HG03439 (cell line): ENCODE data around the gene CCDC154.
"Not testable (repeated sequence)": the region's sequence is repeated elsewhere in the genome, so short reads cannot be mapped to it uniquely, and the experiment has no call there.

ENCODE experiments used
- ATAC-seq: cut with Tn5 transposase; IDR thresholded peaks from one replicate; pipeline ENCODE4 v1.9.1; 2021; ENCODE audit warnings: mild to moderate bottlenecking, moderate library complexity; ENCODE audit not compliant: unreplicated experiment

The CCDC154 gene, protein sequence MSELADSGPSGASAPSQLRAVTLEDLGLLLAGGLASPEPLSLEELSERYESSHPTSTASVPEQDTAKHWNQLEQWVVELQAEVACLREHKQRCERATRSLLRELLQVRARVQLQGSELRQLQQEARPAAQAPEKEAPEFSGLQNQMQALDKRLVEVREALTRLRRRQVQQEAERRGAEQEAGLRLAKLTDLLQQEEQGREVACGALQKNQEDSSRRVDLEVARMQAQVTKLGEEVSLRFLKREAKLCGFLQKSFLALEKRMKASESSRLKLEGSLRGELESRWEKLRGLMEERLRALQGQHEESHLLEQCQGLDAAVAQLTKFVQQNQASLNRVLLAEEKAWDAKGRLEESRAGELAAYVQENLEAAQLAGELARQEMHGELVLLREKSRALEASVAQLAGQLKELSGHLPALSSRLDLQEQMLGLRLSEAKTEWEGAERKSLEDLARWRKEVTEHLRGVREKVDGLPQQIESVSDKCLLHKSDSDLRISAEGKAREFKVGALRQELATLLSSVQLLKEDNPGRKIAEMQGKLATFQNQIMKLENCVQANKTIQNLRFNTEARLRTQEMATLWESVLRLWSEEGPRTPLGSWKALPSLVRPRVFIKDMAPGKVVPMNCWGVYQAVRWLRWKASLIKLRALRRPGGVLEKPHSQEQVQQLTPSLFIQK

DNA sequence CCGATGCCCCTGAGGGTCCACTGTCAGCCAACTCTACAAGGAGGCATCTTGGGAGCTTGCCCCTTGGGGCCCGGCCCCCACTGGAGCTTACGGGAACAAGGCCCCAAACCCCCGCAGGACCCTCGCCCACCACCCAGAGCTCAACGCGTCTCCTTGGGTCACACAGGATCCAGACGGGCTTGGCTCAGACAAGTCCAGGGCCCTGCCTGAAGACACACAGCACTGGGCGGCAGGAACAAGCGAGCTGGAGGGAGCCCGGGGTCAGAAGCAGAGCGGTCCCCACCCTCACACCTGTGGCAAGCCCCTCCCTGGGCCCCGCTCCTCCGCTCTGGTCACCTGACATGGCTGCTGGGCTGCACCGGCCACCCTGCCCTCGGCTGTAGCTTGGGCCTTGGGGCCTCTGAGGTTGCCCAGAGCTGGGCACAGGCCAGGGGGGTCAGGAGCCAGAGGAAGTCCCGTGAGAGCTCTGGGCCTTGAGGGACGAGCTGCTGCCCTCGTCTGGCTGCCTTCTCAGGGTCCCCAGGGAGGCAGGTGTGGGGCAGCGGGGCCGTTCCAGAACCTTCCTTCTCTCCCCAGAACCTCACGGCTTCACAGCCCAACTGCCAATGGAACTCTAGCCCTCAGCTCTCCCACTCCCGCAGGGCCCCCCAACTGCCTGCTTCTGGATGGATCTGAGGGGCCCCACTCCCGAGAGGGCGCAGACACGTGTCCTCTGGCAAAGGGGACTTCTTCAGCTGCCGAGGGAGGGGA, at the start of gene CCDC154:
Gene CCDC154, minus strand, starts transcription at position 577 of the 750 bp plus-strand sequence. Its CDS starts 234 bp downstream, at position 343.
- no peak for ATAC-seq

DNA sequence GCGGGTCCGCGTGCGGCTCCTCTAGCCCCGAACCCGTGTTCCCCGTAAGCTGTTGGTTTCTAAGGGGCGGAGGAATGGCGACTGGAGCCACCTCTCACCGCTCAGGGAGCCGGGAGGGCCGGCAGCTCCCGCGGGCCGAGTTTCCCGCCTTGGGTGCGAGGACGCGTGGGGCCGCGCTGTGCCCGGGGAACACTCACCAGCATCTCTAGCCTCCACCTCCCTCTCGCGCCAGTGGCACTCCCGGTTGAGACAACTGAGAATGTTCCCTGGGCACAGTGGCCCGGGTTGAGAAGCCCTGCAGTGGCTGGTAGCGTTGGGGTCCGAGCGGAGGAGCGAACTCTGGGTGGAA, 49.4 kb upstream of the CCDC154 start:
- ATAC-seq = no peak

DNA sequence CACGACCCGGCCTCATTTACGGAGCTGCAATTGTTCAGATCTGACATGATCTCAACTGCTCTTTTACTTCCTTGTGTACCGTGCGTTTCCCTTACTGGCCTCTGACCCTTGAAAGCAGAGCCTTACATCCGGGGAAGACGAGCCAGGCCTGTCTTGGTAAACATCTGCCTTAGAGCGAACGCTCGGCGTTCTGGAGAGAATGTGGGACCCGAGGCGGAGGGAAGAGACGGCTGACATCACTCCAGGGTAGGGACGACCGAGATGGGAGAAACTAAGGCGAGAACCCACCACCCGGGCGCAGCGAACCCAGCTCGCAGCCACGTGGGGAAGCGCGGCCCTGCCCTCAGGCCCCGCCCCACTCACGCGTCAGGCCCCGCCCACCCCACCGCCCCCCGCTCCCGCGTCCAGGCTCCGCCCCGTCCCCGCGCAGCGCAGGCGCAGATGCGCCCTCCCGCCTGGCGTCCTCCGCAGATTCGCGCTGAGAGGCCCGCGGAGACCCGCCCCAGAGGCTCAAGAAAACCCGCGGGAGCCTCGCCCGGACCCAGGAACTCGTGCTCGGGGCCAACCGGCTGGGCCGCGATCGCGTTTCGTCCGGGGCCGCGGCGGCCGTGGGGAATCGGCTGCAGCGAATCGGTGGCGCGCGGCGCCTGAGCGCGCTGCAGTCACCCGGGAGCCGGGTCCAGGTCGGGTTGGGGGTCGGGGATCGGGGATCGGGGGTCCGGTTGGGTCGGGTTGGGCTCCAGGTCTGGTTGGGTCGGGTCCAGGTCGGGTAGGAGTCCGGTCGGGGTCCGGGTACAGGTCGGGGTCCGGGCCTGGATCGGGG, 48.8 kb upstream of the CCDC154 start, which contains the start of gene TELO2:
Gene TELO2, plus strand, starts transcription at position 438 of the 823 bp plus-strand sequence. CDS start 922 bp downstream, outside the sequence.
- ATAC-seq = peak; percentile 69

DNA sequence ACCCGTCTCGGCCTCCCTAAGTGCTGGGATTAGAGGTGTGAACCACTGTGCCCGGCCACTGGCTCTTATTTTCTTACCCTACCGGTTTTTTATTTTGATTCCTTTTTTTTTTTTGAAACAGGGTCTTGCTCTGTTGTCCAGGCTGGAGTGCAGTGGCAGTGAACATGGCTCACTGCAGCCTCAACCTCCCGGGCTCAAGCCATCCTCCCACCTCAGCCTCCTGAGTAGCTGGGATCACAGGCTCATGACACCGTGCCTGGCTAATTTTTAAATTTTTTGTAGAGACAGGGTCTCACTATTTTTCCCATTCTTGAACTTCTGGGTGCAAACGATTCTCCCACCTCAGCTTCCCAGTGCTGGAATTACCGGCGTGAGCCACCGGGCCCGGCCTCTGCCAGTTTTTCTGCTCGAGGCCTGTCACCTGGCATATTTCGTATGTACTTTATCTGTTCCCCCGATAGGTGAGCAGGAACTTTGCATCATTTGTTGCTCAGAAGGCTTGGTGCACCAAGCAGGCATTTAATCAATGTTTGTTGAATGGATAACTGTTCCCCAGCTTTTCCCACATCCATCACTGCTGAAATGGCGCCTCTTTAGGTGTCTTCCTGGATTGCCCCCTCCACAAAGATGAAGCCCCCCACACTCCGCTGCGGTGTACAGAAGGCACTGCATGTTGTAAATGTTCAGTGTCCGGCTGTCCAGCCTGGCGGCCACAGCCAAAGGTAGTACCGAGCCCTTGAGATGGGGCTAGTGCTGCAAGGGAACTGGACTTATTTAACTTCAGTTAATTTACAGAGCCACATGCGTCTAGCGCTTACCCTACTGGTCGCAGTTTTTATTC, 47.9 kb upstream of the CCDC154 start:
- ATAC-seq = no peak

DNA sequence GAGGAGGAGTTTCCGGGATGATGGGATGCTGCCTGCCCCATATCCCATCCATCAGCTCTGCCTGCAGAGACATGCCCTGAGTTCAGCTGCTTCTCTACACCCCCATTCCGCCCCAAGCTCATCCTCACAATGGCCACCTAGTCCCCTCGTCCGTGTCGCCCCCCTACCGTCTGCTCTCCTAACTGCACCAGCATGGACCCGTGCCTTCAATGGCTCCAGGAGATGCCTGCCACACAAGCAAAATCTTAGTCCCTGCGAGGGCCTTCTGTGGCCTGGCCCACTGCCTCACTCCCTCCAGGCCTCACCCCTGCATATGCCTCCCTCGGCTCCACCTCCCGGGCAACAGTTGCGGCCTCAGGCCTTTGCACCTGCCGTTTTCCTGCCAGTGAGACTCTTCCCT, 47.0 kb upstream of the CCDC154 start:
- ATAC-seq = no peak

DNA sequence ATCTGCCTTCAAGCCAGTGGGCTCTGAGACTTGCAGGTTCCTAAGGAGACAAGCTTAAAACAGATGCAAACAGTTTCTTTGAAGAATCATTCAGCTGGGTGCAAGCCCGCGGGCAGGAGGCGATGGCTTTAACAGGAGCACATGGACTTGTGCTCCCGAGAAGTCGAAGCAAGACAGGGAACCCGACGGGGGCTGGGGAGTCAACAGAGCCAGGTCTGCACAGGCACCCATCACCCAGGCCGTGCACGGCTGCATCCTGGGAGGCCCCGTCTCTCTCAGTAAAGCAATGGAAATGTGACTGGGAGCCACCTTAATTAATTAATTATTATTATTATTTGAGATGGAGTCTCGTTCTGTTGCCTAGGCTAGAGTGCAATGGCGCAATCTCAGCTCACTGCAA, 44.7 kb upstream of the CCDC154 start:
- ATAC-seq = no peak

DNA sequence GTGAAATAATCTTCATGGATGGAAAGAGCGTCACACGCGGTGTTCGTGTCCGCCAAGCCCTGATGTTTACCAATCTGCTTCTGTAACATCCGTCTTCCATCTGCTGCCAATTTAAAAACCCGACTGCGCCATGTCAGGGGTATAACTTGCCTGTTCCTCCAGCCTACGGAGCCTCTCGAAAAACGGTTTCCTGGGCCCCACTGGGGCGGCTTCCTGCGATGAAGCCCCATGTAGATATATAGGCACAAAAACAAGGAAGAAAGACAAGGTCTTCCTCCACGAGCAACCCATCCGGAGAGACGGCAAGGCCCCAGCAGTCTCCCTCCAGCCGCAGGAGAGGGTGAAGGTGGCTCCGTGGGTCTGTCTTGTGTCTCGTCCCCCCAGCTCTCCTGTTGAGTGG, 44.3 kb upstream of the CCDC154 start, which contains the start of gene PTX4:
Gene PTX4, minus strand, starts transcription at position 326 of the 400 bp plus-strand sequence. Its CDS starts 35 bp downstream, at position 291.
- no peak for ATAC-seq

DNA sequence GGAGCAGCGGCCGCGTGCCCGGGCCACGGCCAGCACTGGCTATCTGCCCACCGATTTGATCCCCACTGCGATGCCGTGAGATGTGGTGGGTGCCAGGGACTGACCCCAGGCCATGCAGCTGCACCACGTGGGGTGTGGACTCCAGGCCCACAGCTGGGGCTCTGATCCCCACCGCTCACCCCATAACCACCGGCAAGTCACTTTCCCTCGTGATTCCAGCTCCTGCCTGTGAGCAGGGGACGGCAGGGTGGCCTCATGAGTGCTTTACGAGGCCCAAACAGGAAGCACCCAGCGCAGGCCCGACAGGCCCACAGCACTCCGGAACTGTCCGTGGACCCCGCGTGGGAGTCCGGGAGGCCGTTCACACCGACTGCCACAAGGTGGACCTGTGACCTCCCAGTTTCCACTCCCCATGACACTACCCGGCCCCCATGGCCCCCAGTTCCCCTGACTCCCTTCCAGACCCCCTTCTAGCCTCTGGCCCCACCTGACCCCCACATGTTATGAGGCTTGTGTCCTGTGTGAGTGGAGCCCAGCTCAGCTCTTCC, 43.8 kb upstream of the CCDC154 start:
- ATAC-seq = no peak

DNA sequence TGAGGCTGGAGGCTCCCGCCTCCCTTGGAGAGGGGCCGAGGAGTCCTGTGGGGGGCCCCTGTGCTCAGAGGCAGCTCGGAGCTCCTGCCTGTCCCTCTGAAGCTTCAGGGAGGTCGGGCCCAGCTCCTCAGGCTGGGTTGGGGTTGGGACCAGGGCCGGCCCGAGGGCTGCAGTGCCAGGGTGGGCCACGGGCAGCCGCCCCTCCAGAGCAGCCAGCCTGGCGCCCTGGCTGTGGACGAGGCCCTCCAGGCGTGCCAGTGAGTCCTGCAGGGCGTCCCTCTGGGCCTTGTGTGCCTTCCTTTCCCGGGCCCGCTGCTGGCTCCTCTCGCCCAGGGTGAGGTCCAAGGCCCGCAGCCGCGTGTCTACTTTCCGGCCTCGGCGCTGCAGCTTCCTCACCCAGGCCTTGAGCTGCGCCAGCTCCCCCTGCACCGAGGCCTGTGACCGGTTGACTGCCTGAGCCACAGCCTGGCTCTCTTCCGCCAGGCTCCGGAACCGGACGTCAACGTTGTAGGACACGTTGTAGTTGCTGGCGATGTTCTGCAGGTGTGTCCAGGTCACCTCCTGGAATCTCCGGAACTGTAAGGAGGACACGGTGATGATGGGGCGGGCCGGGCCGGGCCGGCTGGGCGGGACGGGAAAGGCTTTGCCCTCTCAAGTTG, 43.2 kb upstream of the CCDC154 start:
- ATAC-seq = no peak

DNA sequence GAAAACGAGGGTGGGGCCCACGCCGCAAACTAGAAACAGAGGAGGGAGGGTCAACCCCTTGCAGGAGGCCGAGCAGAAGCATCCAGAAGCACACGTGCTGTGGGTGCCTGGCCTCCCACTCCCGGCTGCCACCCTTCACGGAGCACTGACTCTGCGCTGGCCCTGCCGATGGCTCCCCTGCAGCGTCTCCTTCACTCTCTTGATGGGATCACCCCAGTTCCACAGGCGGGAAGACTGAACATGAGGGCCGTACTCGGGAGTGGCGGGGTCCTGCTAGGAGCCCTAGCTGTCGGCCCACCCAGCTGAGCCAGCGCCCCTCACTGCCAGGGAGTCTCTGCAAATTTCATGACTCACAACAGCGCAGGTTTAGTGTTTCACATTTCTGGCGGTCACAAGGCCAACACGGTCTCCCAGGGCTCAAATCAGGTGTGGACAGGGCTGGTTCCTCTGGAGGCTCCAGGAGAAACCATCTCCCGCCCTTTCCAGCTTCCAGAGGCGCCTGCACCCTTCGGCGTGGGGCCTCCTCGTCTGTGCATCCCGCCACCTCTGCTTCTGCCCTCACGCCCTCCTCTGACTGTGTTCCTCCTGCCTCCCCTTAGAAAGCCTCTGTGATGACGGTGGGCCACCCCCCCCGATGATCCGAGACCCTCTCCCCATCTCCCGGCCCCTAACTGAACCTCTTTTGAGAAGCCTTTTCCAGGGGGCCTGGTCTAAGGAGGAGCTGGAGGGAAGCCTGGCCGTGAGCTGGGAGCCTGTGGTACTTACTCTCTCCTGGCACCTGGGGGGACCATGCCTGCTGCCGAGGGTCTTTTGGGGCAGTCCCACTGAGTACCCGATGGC, 42.4 kb upstream of the CCDC154 start:
- ATAC-seq = no peak

DNA sequence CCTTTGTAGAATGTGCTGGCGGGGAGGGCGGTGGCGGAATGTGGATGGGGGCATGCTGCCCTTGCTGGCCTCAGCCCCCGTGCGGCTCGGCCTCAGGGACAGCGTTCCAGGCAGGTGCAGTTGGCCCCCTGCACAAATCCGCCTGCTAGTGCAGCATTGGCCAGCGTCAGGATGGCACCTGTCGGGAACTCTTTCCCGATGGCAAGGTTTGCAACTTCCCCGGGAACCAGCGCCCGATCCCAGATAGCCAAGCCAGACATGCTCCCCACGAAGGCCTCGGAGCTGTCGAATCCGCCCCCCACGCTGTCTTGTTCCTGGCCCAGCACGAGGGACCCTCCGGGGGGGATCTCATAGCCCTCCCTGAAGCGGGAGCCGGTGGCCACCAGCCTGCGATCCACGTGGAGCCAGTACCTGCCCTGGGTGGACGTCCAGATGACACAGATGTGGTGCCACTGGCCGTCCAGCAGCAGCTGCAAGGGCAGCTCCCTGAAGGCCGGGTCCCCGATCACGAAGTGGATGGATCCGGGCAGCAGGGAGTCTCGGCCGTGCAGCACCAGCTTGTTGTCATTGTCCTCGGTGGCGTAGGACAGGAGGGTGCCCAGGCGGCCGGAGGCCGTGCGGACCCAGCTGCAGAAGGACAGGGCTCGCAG, 41.6 kb upstream of the CCDC154 start:
- no peak for ATAC-seq

DNA sequence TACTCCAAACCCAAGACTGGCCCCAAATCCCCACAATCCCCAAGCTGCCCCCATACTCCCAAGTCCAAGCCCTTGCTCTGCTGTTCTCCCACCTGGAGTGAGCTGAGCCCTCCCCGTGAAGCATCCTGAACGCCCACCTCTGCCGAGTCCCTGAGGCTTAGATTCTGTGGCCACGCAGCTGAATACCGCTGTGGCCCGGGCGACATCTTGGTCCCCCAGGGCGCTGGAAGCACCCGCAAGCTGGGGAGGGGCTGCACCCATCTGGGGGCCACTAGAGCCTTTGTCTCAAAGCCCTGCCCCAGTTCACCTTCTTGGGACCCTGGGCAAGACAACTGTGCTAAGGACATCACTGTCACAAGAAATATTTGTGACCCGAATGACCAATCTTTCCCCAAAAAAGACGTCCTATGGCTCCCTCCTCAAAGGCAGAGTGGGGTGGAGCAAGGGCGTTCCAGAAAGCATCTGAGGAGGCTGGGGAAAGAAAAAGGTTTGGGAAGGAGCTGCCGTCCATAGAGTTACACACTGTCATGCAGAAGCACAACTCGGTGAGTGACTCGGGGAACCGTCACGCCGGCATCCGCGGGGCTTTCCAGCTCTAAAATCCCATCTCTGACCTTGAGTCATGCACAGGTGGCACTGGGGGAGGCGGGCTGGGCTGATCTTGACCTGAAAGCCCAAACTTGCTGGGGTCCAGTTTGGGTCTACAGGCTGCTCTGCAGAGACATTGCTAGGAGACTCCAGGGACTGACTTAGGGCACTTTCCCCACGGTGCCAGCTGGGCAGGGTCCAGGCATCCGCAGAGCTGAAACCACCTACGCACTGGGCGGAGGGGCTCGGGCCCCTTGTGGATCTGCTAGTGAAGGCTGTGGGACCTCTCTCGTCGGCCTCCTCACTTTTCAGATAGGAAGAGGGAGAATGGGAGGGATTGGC, 37.8 kb upstream of the CCDC154 start:
- ATAC-seq = no peak

DNA sequence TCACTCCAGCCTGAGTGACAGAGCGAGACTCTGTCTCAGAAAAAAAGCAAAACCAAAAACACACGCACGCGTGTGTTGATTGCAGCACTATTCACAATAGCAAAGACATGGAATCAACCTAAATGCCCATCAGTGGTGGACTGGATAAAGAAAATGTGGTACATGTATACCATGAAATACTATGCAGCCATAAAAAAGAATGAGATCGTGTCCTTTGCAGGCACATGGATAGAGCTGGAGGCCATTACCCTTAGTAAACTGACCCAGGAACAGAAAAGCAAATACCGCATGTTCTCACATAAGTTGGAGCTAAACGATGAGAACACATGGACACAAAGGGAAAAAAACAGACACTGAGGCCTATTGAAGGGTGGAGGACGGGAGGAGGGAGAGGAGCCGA, 34.6 kb upstream of the CCDC154 start:
- ATAC-seq = not testable (repeated sequence)

DNA sequence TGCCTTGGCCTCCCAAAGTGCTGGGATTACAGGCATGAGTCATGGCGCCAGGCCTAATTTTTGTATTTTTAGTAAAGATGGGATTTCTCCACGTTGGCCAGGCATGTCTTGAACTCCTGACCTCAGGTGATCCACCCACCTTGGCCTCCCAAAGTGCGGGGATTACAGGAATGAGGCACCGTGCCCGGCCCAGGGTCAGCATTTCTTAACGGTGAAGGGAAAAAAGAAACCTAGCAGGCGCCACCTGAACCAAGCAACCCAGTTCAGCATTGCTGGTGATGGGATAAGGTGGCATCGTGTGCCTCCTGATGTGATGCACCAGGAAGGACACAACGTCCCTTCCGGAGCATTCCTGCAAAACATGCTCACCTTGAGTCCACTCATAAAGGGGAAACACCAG, 32.7 kb upstream of the CCDC154 start:
- ATAC-seq = no peak

DNA sequence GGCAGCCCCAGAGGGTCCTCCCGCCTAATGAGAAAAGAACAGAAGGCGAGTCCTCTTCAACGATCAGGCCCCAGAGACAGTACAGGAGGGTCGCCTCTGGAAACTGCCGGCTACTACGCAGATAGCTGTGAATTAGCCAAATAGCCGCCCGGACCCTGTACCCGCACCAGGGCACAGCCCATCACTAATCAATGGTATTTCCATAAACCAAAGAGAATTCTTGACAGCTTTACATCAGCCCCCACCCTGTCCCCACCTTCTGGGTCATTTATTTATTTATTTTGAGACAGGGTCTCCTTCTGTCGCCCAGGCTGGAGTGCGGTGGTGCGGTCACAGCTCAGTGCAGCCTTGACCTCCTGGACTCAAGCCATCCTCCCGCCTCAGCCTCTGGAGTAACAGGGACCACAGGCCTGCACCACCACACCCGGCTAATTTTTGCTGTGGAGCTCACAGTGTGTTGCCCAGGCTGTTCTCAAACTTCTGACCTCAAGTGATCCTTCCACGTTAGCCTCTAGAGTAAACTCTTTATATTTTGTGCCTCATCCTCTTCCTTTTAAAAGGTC, 31.3 kb upstream of the CCDC154 start:
- ATAC-seq = no peak
